ENCODE measurements around the gene TEKT5.
"Not testable (repeated sequence)": the region's sequence is repeated elsewhere in the genome, so short reads cannot be mapped to it uniquely, and the experiment has no call there.

Gene TEKT5

GRCh38 chr16:10699756-10700155 lies 5.0 kb upstream of the TEKT5 start:
- no peaks in the 10 kb centered on the region for H3K27me3 Mint-ChIP-seq (ENCODE audit: low read depth)
- H3K9me3 Mint-ChIP-seq = no peaks in the 10 kb centered on the region
- H3K4me1 Mint-ChIP-seq (ENCODE audit: low read depth) = peaks cover 1% of the 10 kb centered on the region
- no peaks in the 10 kb centered on the region for H3K36me3 Mint-ChIP-seq (ENCODE audit: low read depth)
- H3K27ac Mint-ChIP-seq = no peak overlapping the region
- H3K4me3 Mint-ChIP-seq = no peak overlapping the region

GRCh38 chr16:10694306-10694705 lies 424 bp downstream of the TEKT5 start:
- Mint-ChIP-seq H3K27me3 (ENCODE audit: low read depth) (no peaks in the 10 kb centered on the region), H3K4me1 (ENCODE audit: low read depth) (peaks cover 1% of the 10 kb centered on the region), H3K27ac (no peak overlapping the region), H3K4me3 (no peak overlapping the region), H3K36me3 (ENCODE audit: low read depth) (no peaks in the 10 kb centered on the region), H3K9me3 (no peaks in the 10 kb centered on the region)

- no peaks in the 10 kb centered on the region for H3K9me3 Mint-ChIP-seq
- no peaks in the 10 kb centered on the region for H3K36me3 Mint-ChIP-seq (ENCODE audit: low read depth)
- H3K27me3 Mint-ChIP-seq (ENCODE audit: low read depth) = no peaks in the 10 kb centered on the region
- H3K27ac Mint-ChIP-seq = no peak overlapping the region
- H3K4me3 Mint-ChIP-seq = no peak overlapping the region
- peaks cover 1% of the 10 kb centered on the region for H3K4me1 Mint-ChIP-seq (ENCODE audit: low read depth)
These were observed 841 bp downstream of the TEKT5 start for GRCh38 chr16:10693889-10694288.

- H3K27me3 Mint-ChIP-seq (ENCODE audit: low read depth) = no peaks in the 10 kb centered on the region
- no peaks in the 10 kb centered on the region for H3K9me3 Mint-ChIP-seq
- H3K36me3 Mint-ChIP-seq (ENCODE audit: low read depth) = no peaks in the 10 kb centered on the region
- no peak overlapping the region for H3K27ac Mint-ChIP-seq
- H3K4me1 Mint-ChIP-seq (ENCODE audit: low read depth) = peaks cover 1% of the 10 kb centered on the region
- no peak overlapping the region for H3K4me3 Mint-ChIP-seq
These were observed 2.3 kb downstream of the TEKT5 start for GRCh38 chr16:10692470-10692869.

GRCh38 chr16:10688726-10689125 lies 6.0 kb downstream of the TEKT5 start:
- H3K27ac Mint-ChIP-seq = no peak overlapping the region
- no peaks in the 10 kb centered on the region for H3K4me1 Mint-ChIP-seq (ENCODE audit: low read depth)
- no peaks in the 10 kb centered on the region for H3K36me3 Mint-ChIP-seq (ENCODE audit: low read depth)
- H3K27me3 Mint-ChIP-seq (ENCODE audit: low read depth) = no peaks in the 10 kb centered on the region
- no peak overlapping the region for H3K4me3 Mint-ChIP-seq
- no peaks in the 10 kb centered on the region for H3K9me3 Mint-ChIP-seq

- Mint-ChIP-seq H3K4me1 (ENCODE audit: low read depth) (no peaks in the 10 kb centered on the region), H3K4me3 (no peak overlapping the region), H3K27ac (no peak overlapping the region), H3K27me3 (ENCODE audit: low read depth) (no peaks in the 10 kb centered on the region), H3K9me3 (no peaks in the 10 kb centered on the region), H3K36me3 (ENCODE audit: low read depth) (no peaks in the 10 kb centered on the region)
These were observed 6.4 kb downstream of the TEKT5 start for GRCh38 chr16:10688291-10688690.

- Mint-ChIP-seq H3K27ac (no peak overlapping the region), H3K9me3 (no peaks in the 10 kb centered on the region), H3K4me1 (ENCODE audit: low read depth) (no peaks in the 10 kb centered on the region), H3K27me3 (ENCODE audit: low read depth) (no peaks in the 10 kb centered on the region), H3K4me3 (no peak overlapping the region), H3K36me3 (ENCODE audit: low read depth) (no peaks in the 10 kb centered on the region)
These were observed 9.0 kb downstream of the TEKT5 start for GRCh38 chr16:10685709-10686108.

- Mint-ChIP-seq H3K27me3 (ENCODE audit: low read depth) (no peaks in the 10 kb centered on the region), H3K4me1 (ENCODE audit: low read depth) (no peaks in the 10 kb centered on the region), H3K9me3 (no peaks in the 10 kb centered on the region), H3K27ac (no peak overlapping the region), H3K36me3 (ENCODE audit: low read depth) (no peaks in the 10 kb centered on the region), H3K4me3 (no peak overlapping the region)
These were observed 10.1 kb downstream of the TEKT5 start for GRCh38 chr16:10684511-10685151.

- Mint-ChIP-seq H3K27ac (no peak overlapping the region), H3K9me3 (no peaks in the 10 kb centered on the region), H3K4me3 (no peak overlapping the region), H3K36me3 (ENCODE audit: low read depth) (no peaks in the 10 kb centered on the region), H3K4me1 (ENCODE audit: low read depth) (no peaks in the 10 kb centered on the region), H3K27me3 (ENCODE audit: low read depth) (no peaks in the 10 kb centered on the region)
These were observed 11.6 kb downstream of the TEKT5 start for GRCh38 chr16:10683170-10683569.

GRCh38 chr16:10682604-10683003 lies 12.1 kb downstream of the TEKT5 start:
- Mint-ChIP-seq H3K4me1 (ENCODE audit: low read depth) (no peaks in the 10 kb centered on the region), H3K27me3 (ENCODE audit: low read depth) (no peaks in the 10 kb centered on the region), H3K4me3 (no peak overlapping the region), H3K9me3 (no peaks in the 10 kb centered on the region), H3K27ac (no peak overlapping the region), H3K36me3 (ENCODE audit: low read depth) (no peaks in the 10 kb centered on the region)

- Mint-ChIP-seq H3K27me3 (ENCODE audit: low read depth) (no peaks in the 10 kb centered on the region), H3K27ac (no peak overlapping the region)
These were observed 13.1 kb downstream of the TEKT5 start for GRCh38 chr16:10681310-10682308.

GRCh38 chr16:10679921-10680320 lies 14.8 kb downstream of the TEKT5 start:
- no peaks in the 10 kb centered on the region for H3K4me1 Mint-ChIP-seq (ENCODE audit: low read depth)
- no peaks in the 10 kb centered on the region for H3K27me3 Mint-ChIP-seq (ENCODE audit: low read depth)
- H3K4me3 Mint-ChIP-seq = no peak overlapping the region
- no peak overlapping the region for H3K27ac Mint-ChIP-seq
- no peaks in the 10 kb centered on the region for H3K9me3 Mint-ChIP-seq
- no peaks in the 10 kb centered on the region for H3K36me3 Mint-ChIP-seq (ENCODE audit: low read depth)

More at GRCh38 chr16:10681310-10682308, 13.1 kb downstream of the TEKT5 start:
- Mint-ChIP-seq H3K4me3 (no peak overlapping the region), H3K36me3 (ENCODE audit: low read depth) (no peaks in the 10 kb centered on the region), H3K9me3 (no peaks in the 10 kb centered on the region), H3K4me1 (ENCODE audit: low read depth) (no peaks in the 10 kb centered on the region)

- H3K27ac Mint-ChIP-seq; H3K4me3 Mint-ChIP-seq; H3K36me3 Mint-ChIP-seq (ENCODE audit: low read depth); H3K4me1 Mint-ChIP-seq (ENCODE audit: low read depth); H3K27me3 Mint-ChIP-seq (ENCODE audit: low read depth); H3K9me3 Mint-ChIP-seq: not testable (repeated sequence)
These were observed 15.3 kb downstream of the TEKT5 start for GRCh38 chr16:10679441-10679840.

- H3K27me3 Mint-ChIP-seq (ENCODE audit: low read depth) = no peaks in the 10 kb centered on the region
- H3K27ac Mint-ChIP-seq = no peak overlapping the region
- no peak overlapping the region for H3K4me3 Mint-ChIP-seq
- no peaks in the 10 kb centered on the region for H3K4me1 Mint-ChIP-seq (ENCODE audit: low read depth)
- H3K36me3 Mint-ChIP-seq (ENCODE audit: low read depth) = no peaks in the 10 kb centered on the region
- H3K9me3 Mint-ChIP-seq = no peaks in the 10 kb centered on the region
These were observed 16.1 kb downstream of the TEKT5 start for GRCh38 chr16:10678655-10679054.

GRCh38 chr16:10676284-10676683 lies 18.4 kb downstream of the TEKT5 start:
- Mint-ChIP-seq H3K4me3 (no peak overlapping the region), H3K27me3 (ENCODE audit: low read depth) (peaks cover 8% of the 10 kb centered on the region), H3K4me1 (ENCODE audit: low read depth) (no peaks in the 10 kb centered on the region), H3K36me3 (ENCODE audit: low read depth) (no peaks in the 10 kb centered on the region), H3K9me3 (no peaks in the 10 kb centered on the region), H3K27ac (no peak overlapping the region)
